DOHH2 (cell line): Measurements from ENCODE around the gene QRFPR.

Source experiments
- CTCF ChIP-seq: fragments of 200-600 bp; sonication (generic); IDR thresholded peaks from one replicate; pipeline ENCODE4 v1.5.1; 2014; ENCODE audit warnings: antibody characterized with exemption, mild to moderate bottlenecking, low read depth, low read length; ENCODE audit not compliant: poor library complexity, severe bottlenecking
- EZH2phosphoT487 ChIP-seq: fragments of 200-600 bp; sonication (generic); IDR thresholded peaks from 2 replicates; pipeline ENCODE4 v1.6.1; 2017; ENCODE audit warnings: borderline replicate concordance, mild to moderate bottlenecking, antibody characterized with exemption, low read length, moderate library complexity, mixed read lengths

- TF ChIP-seq CTCF (no peak), EZH2phosphoT487 (no peak)
Observed at GRCh38 chr4:121400632-121401031, 19.8 kb upstream of the QRFPR start.
